Left colon (tissue), 2 donors: Measurements from ENCODE around the gene ZNF764. TPM values are rescaled to one million over a fixed set of nuclear protein-coding genes. Genes with fewer than 3 reads are reported as not detected.
"Not testable (repeated sequence)": the region's sequence is repeated elsewhere in the genome, so short reads cannot be mapped to it uniquely, and the experiment has no call there.

Experiments
- ATAC-seq: fragments of 200-7000 bp; cut with Tn5 transposase; one replicate; pipeline ENCODE4 v1.9.1; 2020; ENCODE audit warnings: mild to moderate bottlenecking, moderate library complexity
- DNase-seq, 2 donors: peaks; one replicate each; pipeline ENCODE4 v3.0.0-alpha.2; 2020
- intact Hi-C, 2 donors: fragments of 100-400 bp; cut with DNase I in 1 of 2; cut with micrococcal nuclease in 1 of 2; formaldehyde crosslinking; loops; one replicate each; pipeline versions ENCODE4 v1.11.2 to v1.14.0; 2022; cut with DNase I, micrococcal nuclease
- total RNA-seq, 2 donors: library from RNA; stranded (reverse); fragmentation: NEBNext Ultra II Directional; extraction: Animal tissue kit (Norgen Biotek cat#: 25700); gene quantifications; one replicate each; pipeline ENCODE4 v1.2.1, GENCODE V29; 2021
- donor health status: DM: no; HTN: no; CAD: no.
- donor health status: DM: yes; HTN: yes; CAD: no.

Gene ZNF764
- total RNA-seq, 2 donors from 2014 or later = 10.6 to 20.7 TPM

DNA sequence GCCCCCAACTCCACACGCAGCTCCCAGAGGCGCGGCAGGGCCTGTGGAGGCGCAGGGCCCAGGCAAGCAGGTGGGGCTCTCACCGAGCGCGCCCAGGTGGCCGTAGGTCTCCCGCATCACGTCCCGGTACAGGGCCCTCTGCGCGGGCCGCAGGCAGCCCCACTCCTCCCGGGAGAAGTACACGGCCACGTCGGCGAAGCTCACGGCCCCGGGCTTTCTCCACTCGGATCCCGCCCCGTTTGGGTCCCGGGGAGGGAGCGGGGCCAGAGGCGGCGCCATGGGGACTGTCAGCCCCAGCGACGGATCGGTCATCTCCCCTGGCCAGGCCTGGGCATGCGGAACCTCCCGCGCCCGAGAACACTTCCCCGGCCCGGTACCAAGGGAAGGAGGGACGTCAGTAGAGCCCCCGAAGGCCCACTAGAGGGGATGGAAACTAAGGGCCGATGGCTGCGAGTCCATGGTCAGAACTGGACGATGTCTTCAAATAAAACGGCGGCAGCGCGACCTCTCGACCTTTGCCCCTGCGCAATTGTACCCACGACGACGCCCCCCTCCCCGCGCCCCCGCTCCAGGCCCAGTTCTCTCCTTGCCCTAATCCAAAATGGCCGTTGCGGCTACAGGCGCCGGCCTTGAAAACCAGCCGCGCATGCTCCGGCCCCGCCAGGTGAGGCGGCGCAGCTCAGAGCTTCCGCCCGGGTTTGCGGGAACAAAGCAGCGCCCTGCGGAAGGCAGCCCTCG, 23.6 kb downstream of the ZNF764 start, which contains the start of gene ZNF747:
ZNF747 (minus strand) TSS at position 491 of the 738 bp plus-strand sequence; CDS start at position 312, 179 bp downstream.
- ATAC-seq (peak; percentile 85), DNase-seq (peak; percentile 92 to 93)
- intact Hi-C loops = loop anchor here in 1 of 2 donors (10.0 kb wide), 1 partner anchor 90 kb away; the partner anchor contains the start of gene SEPHS2

GRCh38 chr16:30533748-30534367, 24.3 kb downstream of the ZNF764 start:
- intact Hi-C loops = loop anchor here in 1 of 2 donors (10.0 kb wide), 1 partner anchor 89 kb away; the partner anchor contains the start of gene SEPHS2
- ATAC-seq (peak; percentile 22), DNase-seq (peak in 1 of 2 donors; percentile 28)

GRCh38 chr16:30533146-30533522, 25.0 kb downstream of the ZNF764 start:
- ATAC-seq (no peak), DNase-seq (peak in 1 of 2 donors; percentile 51)
- intact Hi-C loops = loop anchor here in 1 of 2 donors (10.0 kb wide), 1 partner anchor 88 kb away; the partner anchor contains the start of gene SEPHS2

DNA sequence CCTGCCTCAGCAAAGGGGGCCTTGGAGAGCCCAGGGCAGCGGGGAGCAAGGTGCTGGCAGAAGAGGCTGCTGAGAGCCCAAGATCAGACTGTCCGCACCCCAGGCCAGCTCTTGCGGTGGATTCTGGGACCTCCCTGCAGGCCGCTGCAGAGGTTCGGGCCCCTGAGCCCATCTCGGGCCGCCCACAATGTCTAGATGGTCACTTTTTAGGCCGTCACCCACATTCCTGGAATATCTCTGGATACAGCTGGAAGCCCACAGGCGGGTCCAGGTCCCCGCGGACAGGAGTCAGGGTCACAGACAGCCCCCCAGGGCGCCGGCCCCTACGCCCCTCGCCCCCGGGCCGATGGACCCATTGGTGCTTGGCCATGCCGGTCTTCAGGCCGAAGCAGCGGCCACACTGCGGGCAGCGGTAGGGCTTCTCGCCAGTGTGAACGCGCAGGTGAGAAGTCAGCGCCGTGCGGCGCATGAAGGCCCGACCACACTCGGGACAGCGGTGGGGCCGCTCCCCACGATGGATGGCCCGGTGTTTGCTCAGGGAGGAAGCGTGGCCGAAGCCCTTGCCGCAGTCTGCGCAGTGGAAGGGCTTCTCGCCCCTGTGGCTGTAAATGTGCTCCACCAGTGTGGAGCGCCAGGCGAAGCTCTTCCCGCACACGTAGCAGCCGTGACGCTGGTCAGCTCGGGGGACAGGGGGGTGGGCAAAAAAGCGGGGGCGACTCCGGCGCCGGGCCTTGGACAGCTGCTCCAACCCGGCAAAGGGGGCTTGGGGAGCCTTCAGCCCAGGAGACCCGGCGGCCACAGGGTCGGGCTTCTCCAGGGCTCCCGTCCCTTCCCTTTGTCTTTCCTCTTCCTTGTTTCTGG, 25.7 kb downstream of the ZNF764 start:
- DNase-seq (no peak), ATAC-seq (no peak)
- intact Hi-C loops = loop anchor here in 1 of 2 donors (10.0 kb wide), 1 partner anchor 88 kb away; the partner anchor contains the start of gene SEPHS2

DNA sequence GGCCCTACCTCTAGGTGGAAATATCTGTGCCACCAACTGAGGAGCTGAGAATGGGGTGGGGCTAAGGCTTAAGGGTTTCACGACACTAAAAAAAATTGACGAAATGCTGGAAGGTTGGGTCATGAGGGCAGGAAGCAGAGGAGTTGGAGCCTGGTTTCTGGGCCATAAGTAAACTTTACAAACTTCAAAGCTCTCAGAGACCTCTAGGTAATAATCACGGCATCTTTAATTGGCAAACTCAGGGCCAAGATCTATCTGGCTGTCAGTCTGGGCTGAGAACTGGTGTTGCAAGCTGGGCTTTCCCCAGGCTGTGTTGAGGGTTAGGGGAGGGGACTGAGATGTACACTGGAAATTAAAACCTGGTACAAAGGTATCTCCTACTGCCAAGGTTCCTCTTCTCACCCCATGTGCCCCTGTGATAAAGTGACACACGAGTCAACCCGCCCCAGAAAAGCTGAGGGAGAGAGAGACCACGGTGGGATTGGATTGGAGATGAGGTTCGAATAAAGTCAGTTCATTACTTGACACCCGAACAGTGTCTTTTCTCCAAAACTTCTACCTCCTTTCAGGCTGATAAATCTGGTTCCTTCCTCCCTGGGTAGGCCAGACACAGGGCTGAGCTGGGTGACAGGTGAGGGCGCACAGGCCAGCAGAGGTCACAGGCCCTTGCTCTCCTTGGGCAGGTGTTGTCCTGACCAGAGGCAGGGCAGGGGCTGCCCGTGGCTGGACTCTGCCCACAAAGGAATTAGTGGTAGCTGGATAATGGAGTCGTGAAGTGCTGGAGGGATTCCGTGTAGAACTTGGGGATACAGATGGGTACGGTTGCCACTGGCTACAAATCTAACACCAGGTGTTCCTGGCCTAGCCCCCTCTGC, 27.8 kb downstream of the ZNF764 start:
- ATAC-seq (no peak), DNase-seq (no peak)
- intact Hi-C loops = loop anchor here in 1 of 2 donors (10.0 kb wide), 1 partner anchor 86 kb away; the partner anchor contains the start of gene SEPHS2

GRCh38 chr16:30528799-30529457, 29.2 kb downstream of the ZNF764 start:
- no peak for ATAC-seq
- DNase-seq = no peak
- intact Hi-C loops = no loop called here

- ATAC-seq (peak; percentile 7), DNase-seq (peak; percentile 48)
- intact Hi-C loops = no loop called here
Measured at GRCh38 chr16:30527635-30528178, 30.5 kb downstream of the ZNF764 start.

DNA sequence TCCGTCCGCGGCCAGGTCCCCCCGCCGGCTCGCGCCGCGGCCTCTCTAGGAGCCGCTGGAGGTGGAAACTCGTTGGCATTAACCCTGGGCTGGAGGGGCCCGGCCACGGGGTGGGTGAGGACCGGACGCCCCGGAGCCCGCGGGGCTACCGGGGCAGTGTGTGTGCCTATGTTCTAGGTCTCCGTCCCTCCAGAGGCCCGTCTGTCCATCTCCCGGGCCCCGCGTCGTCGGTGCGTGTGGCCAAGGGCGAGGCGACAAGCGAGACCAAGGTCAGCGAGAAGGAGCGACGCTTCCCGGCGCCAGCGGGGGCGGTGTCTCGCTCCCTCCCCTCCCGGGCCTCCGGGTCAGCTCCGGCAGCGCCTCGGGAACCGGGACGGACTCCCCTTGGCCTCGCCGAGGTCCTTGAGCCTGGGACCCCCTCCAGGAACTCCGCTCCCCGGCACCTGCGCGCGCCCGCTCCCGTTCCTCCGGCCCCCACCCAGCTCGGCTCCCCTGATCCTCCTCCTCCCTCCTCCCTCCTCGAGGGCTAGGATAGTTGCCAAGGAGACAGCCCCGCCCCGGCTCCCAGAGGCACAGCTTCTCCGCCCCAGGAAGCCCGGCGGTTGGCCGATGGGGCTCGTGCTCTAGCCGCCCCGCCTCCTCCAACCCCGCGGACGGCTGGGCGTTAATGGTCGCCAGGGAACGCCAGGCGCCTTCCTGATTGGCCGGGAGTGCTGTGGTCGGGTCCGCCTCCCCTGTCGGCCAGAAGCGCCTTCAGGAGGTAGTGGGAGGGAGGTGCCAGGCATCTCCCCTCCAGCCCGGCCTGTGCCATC, 31.1 kb downstream of the ZNF764 start:
- DNase-seq (peak; percentile 99), ATAC-seq (peak; percentile 83)
- intact Hi-C loops = no loop called here

DNA sequence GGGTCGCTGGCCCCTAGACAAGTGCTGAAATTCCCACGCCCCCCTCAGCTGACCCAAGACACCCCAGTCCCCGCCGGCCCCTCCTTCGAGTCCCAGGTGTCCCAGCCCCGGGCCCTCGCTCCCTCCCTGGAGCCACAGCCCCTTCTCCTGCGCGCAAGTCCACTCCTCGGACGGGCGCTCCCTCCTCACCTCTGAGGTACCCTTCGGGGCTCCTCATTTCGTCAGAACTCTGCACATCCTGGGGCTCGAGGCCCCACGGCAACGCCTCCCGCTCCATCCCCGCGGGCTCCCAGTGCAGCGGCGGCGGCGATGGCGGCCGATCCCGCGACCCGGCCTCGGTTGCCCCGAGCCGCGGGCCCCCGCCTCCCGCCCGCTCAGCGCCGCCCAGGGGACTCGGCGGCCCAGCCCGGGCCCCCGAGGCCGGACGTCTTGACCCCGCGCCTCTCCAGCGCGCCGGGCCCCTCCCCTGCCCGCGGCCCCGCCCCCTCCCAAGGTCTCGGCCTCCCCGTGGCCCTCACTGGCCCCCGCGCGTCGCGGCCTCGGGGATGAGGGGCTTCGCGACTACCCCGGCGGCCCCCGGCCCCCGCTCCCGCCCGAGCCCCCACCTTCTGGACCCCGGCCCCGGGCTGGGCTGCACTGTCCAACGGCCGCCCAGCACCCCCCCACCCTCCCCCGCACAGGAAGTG, 31.9 kb downstream of the ZNF764 start, which contains the start of gene ZNF768:
ZNF768 (minus strand) TSS at position 430 of the 686 bp plus-strand sequence; CDS start at position 277, 153 bp downstream.
- intact Hi-C loops = no loop called here
- peak; percentile 35 for ATAC-seq
- DNase-seq = peak; percentile 60 to 76

- ATAC-seq (no peak), DNase-seq (no peak)
- intact Hi-C loops = no loop called here
Measured at GRCh38 chr16:30525844-30526136, 32.4 kb downstream of the ZNF764 start.

DNA sequence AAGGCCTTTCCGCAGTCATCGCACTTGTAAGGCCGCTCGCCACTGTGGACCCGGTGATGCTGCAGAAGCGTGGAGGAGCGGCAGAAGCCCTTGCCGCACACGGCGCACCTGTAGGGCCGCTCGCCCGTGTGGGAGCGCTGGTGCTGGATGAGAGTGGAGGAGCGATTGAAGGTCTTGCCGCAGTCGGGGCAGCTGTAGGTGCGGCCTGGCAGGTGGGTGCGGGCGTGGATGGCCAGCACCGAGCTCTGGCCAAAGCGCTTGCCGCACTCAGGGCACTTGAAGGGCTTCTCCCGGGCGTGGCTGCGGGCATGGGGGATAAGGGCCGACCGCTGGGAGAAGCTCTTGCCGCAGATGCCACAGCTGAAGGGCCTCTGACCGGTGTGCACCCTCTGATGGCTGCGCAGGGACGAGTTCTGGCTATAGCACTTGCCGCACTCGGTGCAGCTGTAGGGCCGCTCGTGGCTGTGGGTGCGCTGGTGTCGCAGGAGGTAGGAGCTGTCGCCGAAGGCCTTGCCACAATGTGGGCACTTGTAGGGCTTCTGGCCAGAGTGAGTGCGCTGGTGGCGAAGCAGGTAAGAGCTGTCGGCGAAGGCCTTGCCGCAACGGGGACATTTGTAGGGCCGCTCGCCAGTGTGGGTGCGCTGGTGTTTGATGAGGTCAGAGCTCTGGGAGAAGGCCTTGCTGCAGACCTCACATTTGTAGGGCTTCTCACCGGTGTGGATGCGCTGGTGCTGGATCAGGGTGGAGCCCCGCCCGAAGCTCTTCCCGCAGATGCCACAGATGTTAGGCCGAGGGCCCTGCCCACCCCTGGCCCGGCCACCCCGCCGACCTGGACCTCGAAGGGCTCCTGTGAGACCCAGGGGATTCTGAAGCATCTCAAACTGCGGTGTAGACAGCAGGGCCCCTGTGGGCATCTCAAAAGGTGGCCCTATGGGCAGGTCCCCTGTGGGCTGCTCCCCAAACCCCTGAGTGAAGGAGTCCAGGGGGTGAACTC, 33.3 kb downstream of the ZNF764 start:
- intact Hi-C loops = no loop called here
- ATAC-seq (no peak), DNase-seq (no peak)

- intact Hi-C loops = no loop called here
- DNase-seq (no peak), ATAC-seq (no peak)
Measured at GRCh38 chr16:30523768-30524574, 34.2 kb downstream of the ZNF764 start.

GRCh38 chr16:30522702-30523463, 35.3 kb downstream of the ZNF764 start:
- not testable (repeated sequence) for ATAC-seq, DNase-seq

More at GRCh38 chr16:30522702-30523463, 35.3 kb downstream of the ZNF764 start:
- intact Hi-C loops = not testable (repeated sequence)
